MM.1S (cell line): ENCODE measurements around the gene PACRG.

Experiments used
- DNase-seq: peaks from one replicate; pipeline ENCODE4 v3.0.0-alpha.2; 2015
- H2AFZ ChIP-seq: fragments of 300-600 bp; sonication (generic); 2 replicates; pipeline ENCODE4 v1.6.0; 2016; ENCODE audit warnings: antibody characterized with exemption, low read length
- H3F3A ChIP-seq: fragments of 300-600 bp; sonication (generic); 2 replicates; pipeline ENCODE4 v1.6.1; 2016; ENCODE audit warnings: mild to moderate bottlenecking, antibody characterized with exemption, low read length, moderate library complexity, mixed read lengths; ENCODE audit not compliant: insufficient read depth
- H3K27ac ChIP-seq: fragments of 300-600 bp; sonication (generic); 2 replicates; pipeline ENCODE4 v1.5.1; 2016; ENCODE audit warnings: mild to moderate bottlenecking, low read length
- H3K27me3 ChIP-seq: fragments of 300-600 bp; sonication (generic); replicated peaks from 2 replicates; pipeline ENCODE4 v1.6.0; 2016; ENCODE audit warnings: low read length; ENCODE audit not compliant: insufficient read depth
- H3K36me3 ChIP-seq: fragments of 300-600 bp; sonication (generic); replicated peaks from 2 replicates; pipeline ENCODE4 v1.6.1; 2016; ENCODE audit warnings: mild to moderate bottlenecking, low read length, mixed read lengths; ENCODE audit not compliant: insufficient read depth
- H3K4me1 ChIP-seq: fragments of 300-600 bp; sonication (generic); 2 replicates; pipeline ENCODE4 v1.6.1; 2016; ENCODE audit warnings: low read length, mixed read lengths
- H3K4me2 ChIP-seq: fragments of 300-600 bp; sonication (generic); 2 replicates; pipeline ENCODE4 v1.6.0; 2016; ENCODE audit warnings: low read depth, low read length
- H3K4me3 ChIP-seq: fragments of 300-600 bp; sonication (generic); 2 replicates; pipeline ENCODE4 v1.5.1; 2016; ENCODE audit warnings: low read length, mixed read lengths
- H3K79me2 ChIP-seq: fragments of 300-600 bp; sonication (generic); 2 replicates; pipeline ENCODE4 v1.6.1; 2016; ENCODE audit warnings: mixed run types, low read length, mixed read lengths
- H3K9ac ChIP-seq: fragments of 300-600 bp; sonication (generic); 2 replicates; pipeline ENCODE4 v1.6.1; 2016; ENCODE audit warnings: low read length, mixed read lengths
- H3K9me2 ChIP-seq: fragments of 300-600 bp; sonication (generic); replicated peaks from 2 replicates; pipeline ENCODE4 v1.6.1; 2016; ENCODE audit warnings: mild to moderate bottlenecking, low read length, mixed read lengths; ENCODE audit not compliant: insufficient read depth
- H3K9me3 ChIP-seq: fragments of 300-600 bp; sonication (generic); replicated peaks from 2 replicates; pipeline ENCODE4 v1.6.1; 2016; ENCODE audit warnings: mild to moderate bottlenecking, low read length, mixed read lengths; ENCODE audit not compliant: insufficient read depth
- H4K20me1 ChIP-seq: fragments of 300-600 bp; sonication (generic); 2 replicates; pipeline ENCODE4 v1.6.1; 2016; ENCODE audit warnings: mild to moderate bottlenecking, low read length, moderate library complexity, mixed read lengths; ENCODE audit not compliant: insufficient read depth
- EZH2 ChIP-seq: fragments of 300-600 bp; sonication (generic); optimal IDR thresholded peaks from 2 replicates; pipeline ENCODE3; 2017; ENCODE audit warnings: low read depth, mild to moderate bottlenecking, antibody characterized with exemption, low read length, mixed read lengths
- EZH2phosphoT487 ChIP-seq: fragments of 300-600 bp; sonication (generic); IDR thresholded peaks from 2 replicates; pipeline ENCODE4 v1.6.1; 2018; ENCODE audit warnings: antibody characterized with exemption, low read length
- TF ChIP-seq, protein P1 (sequence below): fragments of 300-600 bp; sonication (generic); IDR thresholded peaks from 2 replicates; pipeline ENCODE4 v1.5.1; 2016; ENCODE audit warnings: antibody characterized with exemption, low read length, mixed read lengths

Gene PACRG

DNA sequence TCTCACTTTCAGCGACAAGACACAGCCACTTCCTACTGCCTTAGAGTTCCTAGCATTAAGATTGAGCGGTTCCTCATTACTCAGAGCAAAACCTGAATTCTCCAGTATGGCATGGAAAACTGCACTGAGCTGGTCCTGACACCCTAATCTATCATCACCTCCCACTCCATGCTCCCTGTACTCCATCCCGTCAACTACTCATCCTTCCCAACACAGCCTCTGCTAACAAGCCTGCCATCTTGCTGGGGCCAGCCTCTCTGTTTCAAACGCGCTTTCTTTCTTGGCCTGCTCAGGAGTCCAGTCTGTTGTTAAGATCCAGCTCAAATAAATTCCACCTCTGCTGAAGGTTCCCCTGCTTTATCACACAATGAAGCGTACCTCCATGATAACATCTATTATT lies 12.2 kb upstream of the PACRG start:
- H3K4me1 ChIP-seq, result no peaks in the 10 kb centered on the region
- H3K4me3 ChIP-seq, result no peak overlapping the region
- H3F3A ChIP-seq, result no peaks in the 10 kb centered on the region
- H4K20me1 ChIP-seq, result no peaks in the 10 kb centered on the region
- H3K4me2 ChIP-seq, result no peak overlapping the region
- H2AFZ ChIP-seq, result no peak overlapping the region
- DNase-seq, result no peak
- H3K79me2 ChIP-seq, result no peaks in the 10 kb centered on the region
- no peaks in the 10 kb centered on the region for H3K9me3 ChIP-seq
- H3K27ac ChIP-seq, result no peak overlapping the region
- no peaks in the 10 kb centered on the region for H3K9me2 ChIP-seq
- no peak overlapping the region for H3K9ac ChIP-seq
- no peaks in the 10 kb centered on the region for H3K36me3 ChIP-seq
- TF ChIP-seq EZH2 (no peak), EZH2phosphoT487 (no peak)
- TF ChIP-seq, protein P1, sequence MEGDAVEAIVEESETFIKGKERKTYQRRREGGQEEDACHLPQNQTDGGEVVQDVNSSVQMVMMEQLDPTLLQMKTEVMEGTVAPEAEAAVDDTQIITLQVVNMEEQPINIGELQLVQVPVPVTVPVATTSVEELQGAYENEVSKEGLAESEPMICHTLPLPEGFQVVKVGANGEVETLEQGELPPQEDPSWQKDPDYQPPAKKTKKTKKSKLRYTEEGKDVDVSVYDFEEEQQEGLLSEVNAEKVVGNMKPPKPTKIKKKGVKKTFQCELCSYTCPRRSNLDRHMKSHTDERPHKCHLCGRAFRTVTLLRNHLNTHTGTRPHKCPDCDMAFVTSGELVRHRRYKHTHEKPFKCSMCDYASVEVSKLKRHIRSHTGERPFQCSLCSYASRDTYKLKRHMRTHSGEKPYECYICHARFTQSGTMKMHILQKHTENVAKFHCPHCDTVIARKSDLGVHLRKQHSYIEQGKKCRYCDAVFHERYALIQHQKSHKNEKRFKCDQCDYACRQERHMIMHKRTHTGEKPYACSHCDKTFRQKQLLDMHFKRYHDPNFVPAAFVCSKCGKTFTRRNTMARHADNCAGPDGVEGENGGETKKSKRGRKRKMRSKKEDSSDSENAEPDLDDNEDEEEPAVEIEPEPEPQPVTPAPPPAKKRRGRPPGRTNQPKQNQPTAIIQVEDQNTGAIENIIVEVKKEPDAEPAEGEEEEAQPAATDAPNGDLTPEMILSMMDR, result no peak
- H3K27me3 ChIP-seq, result no peaks in the 10 kb centered on the region

DNA sequence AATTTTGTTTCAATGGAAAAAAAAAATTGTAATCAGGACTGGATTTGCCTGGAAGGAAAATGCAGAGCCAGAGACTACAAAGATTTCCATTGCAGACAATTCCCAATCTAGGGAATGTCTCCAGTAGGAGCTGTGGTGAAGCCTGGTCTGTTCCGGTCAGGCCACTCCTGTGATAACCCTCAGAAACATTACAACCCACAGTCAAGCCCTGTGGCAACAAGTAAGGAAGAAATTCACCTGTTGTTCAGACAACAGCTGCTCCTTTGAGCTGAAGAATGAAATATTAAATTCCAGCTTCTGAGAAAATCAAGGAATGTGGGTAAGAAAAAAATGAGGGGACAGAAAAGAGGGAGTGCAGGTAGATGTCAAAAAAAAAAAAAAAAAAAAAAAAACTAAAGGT lies 8.2 kb upstream of the PACRG start:
- TF ChIP-seq, protein P1, result no peak
- TF ChIP-seq EZH2, result no peak
- TF ChIP-seq EZH2phosphoT487, result no peak

DNA sequence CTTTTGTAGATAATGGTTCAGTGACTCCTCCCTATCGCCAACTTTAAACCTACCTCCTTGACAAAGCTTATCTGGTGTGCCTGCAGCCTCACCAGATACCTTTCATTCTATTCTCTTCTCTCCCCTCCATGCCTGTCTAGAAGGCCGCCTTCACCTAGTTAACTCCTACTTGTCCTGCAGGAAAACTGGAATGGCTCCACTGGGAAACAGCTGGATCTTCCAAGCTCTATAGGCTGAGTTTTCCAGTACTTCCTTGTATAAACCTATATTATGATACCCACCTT lies 6.4 kb upstream of the PACRG start:
- H3K79me2 ChIP-seq, result no peaks in the 10 kb centered on the region
- TF ChIP-seq EZH2 (no peak), EZH2phosphoT487 (no peak)
- TF ChIP-seq, protein P1, result no peak
- H2AFZ ChIP-seq, result no peak overlapping the region
- no peaks in the 10 kb centered on the region for H3F3A ChIP-seq
- H3K9ac ChIP-seq, result no peak overlapping the region
- DNase-seq, result no peak
- H3K4me1 ChIP-seq, result no peaks in the 10 kb centered on the region
- no peaks in the 10 kb centered on the region for H3K9me2 ChIP-seq
- no peaks in the 10 kb centered on the region for H3K27me3 ChIP-seq
- H3K9me3 ChIP-seq, result no peaks in the 10 kb centered on the region
- H3K27ac ChIP-seq, result no peak overlapping the region
- no peak overlapping the region for H3K4me2 ChIP-seq
- H3K4me3 ChIP-seq, result no peak overlapping the region
- no peaks in the 10 kb centered on the region for H4K20me1 ChIP-seq
- H3K36me3 ChIP-seq, result no peaks in the 10 kb centered on the region

More for the DNA sequence above, 8.2 kb upstream of the PACRG start:
- H3K4me3 ChIP-seq, result no peak overlapping the region
- no peaks in the 10 kb centered on the region for H3K4me1 ChIP-seq
- no peaks in the 10 kb centered on the region for H3K9me2 ChIP-seq
- H3K36me3 ChIP-seq, result no peaks in the 10 kb centered on the region
- H3K9ac ChIP-seq, result no peak overlapping the region
- no peaks in the 10 kb centered on the region for H3K9me3 ChIP-seq
- no peaks in the 10 kb centered on the region for H3F3A ChIP-seq
- no peak for DNase-seq
- H2AFZ ChIP-seq, result no peak overlapping the region
- no peak overlapping the region for H3K27ac ChIP-seq
- H4K20me1 ChIP-seq, result no peaks in the 10 kb centered on the region
- H3K4me2 ChIP-seq, result no peak overlapping the region
- no peaks in the 10 kb centered on the region for H3K79me2 ChIP-seq
- no peaks in the 10 kb centered on the region for H3K27me3 ChIP-seq
